Tibial nerve (tissue), 3 donors: Measurements from ENCODE around the gene KRTAP16-1.

Experiments used
- POLR2A ChIP-seq, 2 donors: fragments of 450-650 bp; IDR thresholded peaks; one replicate each; pipeline ENCODE4 v1.6.1; 2017; ENCODE audit warnings: antibody characterized with exemption in 2 of 2, mild to moderate bottlenecking in 2 of 2, moderate library complexity in 2 of 2
- TF ChIP-seq, protein P1 (sequence below), 5 experiments: fragments of 200-600 bp in 3 of 5; fragments of 450-650 bp in 2 of 5; sonication (generic) in 3 of 5; IDR thresholded peaks; one replicate each; pipeline ENCODE4 v1.5.1; 2016 to 2019; ENCODE audit warnings: antibody characterized with exemption in 5 of 5, mild to moderate bottlenecking in 3 of 5, moderate library complexity in 2 of 5

DNA sequence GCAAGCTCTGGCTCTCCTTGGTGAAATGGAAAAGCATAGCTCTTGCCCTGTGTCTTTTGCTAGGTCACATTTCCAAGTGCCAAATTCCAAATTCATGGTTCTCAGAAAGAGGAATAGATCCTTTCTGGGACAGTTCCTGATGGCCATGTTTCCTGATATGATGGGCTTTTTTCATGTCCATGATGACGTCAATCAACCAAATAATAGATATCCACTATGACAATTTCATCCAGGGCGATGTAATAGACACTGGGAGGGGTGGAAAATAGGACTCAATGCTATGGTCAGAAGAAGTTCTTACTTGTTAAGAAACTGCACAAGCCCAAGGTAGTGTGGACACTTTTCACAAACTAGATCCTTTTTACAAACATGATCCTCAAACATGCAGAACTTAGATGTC lies 42.1 kb upstream of the KRTAP16-1 start:
- TF ChIP-seq POLR2A (IDR thresholded peaks at IDR 0.05): no peak
- TF ChIP-seq, protein P1, sequence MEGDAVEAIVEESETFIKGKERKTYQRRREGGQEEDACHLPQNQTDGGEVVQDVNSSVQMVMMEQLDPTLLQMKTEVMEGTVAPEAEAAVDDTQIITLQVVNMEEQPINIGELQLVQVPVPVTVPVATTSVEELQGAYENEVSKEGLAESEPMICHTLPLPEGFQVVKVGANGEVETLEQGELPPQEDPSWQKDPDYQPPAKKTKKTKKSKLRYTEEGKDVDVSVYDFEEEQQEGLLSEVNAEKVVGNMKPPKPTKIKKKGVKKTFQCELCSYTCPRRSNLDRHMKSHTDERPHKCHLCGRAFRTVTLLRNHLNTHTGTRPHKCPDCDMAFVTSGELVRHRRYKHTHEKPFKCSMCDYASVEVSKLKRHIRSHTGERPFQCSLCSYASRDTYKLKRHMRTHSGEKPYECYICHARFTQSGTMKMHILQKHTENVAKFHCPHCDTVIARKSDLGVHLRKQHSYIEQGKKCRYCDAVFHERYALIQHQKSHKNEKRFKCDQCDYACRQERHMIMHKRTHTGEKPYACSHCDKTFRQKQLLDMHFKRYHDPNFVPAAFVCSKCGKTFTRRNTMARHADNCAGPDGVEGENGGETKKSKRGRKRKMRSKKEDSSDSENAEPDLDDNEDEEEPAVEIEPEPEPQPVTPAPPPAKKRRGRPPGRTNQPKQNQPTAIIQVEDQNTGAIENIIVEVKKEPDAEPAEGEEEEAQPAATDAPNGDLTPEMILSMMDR (IDR thresholded peaks at IDR 0.05): no peak
